ENCODE measurements around the gene APOL1. TPM values are rescaled to one million over a fixed set of nuclear protein-coding genes. Genes with fewer than 3 reads are reported as not detected.

Gene APOL1
- total RNA-seq, 1 donor from 2014 or later: not detected

- peaks cover 4% of the 10 kb centered on the region for H3K9me3 Mint-ChIP-seq
- DNase-seq (ENCODE audit: low spot score): no peak
- no peak overlapping the region for H2AFZ ChIP-seq (replicated peaks)
- H3K4me2 ChIP-seq: no peak overlapping the region
- H3K9me3 ChIP-seq (ENCODE audit: low read depth): no peaks in the 10 kb centered on the region
- H3K9ac ChIP-seq: no peak overlapping the region
- no peaks in the 10 kb centered on the region for H3F3A ChIP-seq (ENCODE audit: low read depth)
- H3K27ac Mint-ChIP-seq: no peak overlapping the region
- no peaks in the 10 kb centered on the region for H3K4me1 ChIP-seq
- peaks cover 39% of the 10 kb centered on the region for H3K36me3 Mint-ChIP-seq
- TF ChIP-seq CTCF (IDR thresholded peaks at IDR 0.05): no peak
- no peak for TF ChIP-seq EZH2 (IDR thresholded peaks at IDR 0.05)
- no peak for TF ChIP-seq EZH2phosphoT487 (IDR thresholded peaks at IDR 0.05)
- H3K4me1 Mint-ChIP-seq: no peaks in the 10 kb centered on the region
- no peaks in the 10 kb centered on the region for H3K79me2 ChIP-seq (ENCODE audit: low read depth)
- H4K20me1 ChIP-seq (ENCODE audit: low read depth): no peaks in the 10 kb centered on the region
- no peaks in the 10 kb centered on the region for H3K36me3 ChIP-seq
- no peaks in the 10 kb centered on the region for H3K27me3 ChIP-seq
- no peak overlapping the region for H3K27ac ChIP-seq
- H3K27me3 Mint-ChIP-seq (ENCODE audit: insufficient read depth, low read depth): peaks cover 5% of the 10 kb centered on the region
- H3K4me3 Mint-ChIP-seq: no peak overlapping the region
- no peak overlapping the region for H3K4me3 ChIP-seq
Measured at GRCh38 chr22:36294801-36295200, 41.9 kb downstream of the APOL1 start.

- Histone ChIP-seq H3K4me3 (no peak overlapping the region), H3F3A (ENCODE audit: low read depth) (no peaks in the 10 kb centered on the region), H2AFZ (replicated peaks) (no peak overlapping the region), H3K9ac (no peak overlapping the region), H3K79me2 (ENCODE audit: low read depth) (no peaks in the 10 kb centered on the region), H3K4me2 (no peak overlapping the region), H4K20me1 (ENCODE audit: low read depth) (no peaks in the 10 kb centered on the region), H3K36me3 (no peaks in the 10 kb centered on the region), H3K27ac (no peak overlapping the region), H3K9me3 (ENCODE audit: low read depth) (no peaks in the 10 kb centered on the region), H3K4me1 (no peaks in the 10 kb centered on the region), H3K27me3 (no peaks in the 10 kb centered on the region)
- Mint-ChIP-seq H3K27me3 (ENCODE audit: insufficient read depth, low read depth) (peaks cover 5% of the 10 kb centered on the region), H3K9me3 (peaks cover 2% of the 10 kb centered on the region), H3K4me1 (no peaks in the 10 kb centered on the region), H3K36me3 (peaks cover 37% of the 10 kb centered on the region), H3K27ac (no peak overlapping the region), H3K4me3 (no peak overlapping the region)
- no peak for DNase-seq (ENCODE audit: low spot score)
- no peak for TF ChIP-seq CTCF (IDR thresholded peaks at IDR 0.05)
- no peak for TF ChIP-seq EZH2phosphoT487 (IDR thresholded peaks at IDR 0.05)
- no peak for TF ChIP-seq EZH2 (IDR thresholded peaks at IDR 0.05)
Measured at GRCh38 chr22:36295247-36295646, 42.3 kb downstream of the APOL1 start.

- Mint-ChIP-seq H3K9me3 (peaks cover 2% of the 10 kb centered on the region), H3K36me3 (peaks cover 36% of the 10 kb centered on the region), H3K27ac (no peak overlapping the region), H3K4me1 (no peaks in the 10 kb centered on the region), H3K27me3 (ENCODE audit: insufficient read depth, low read depth) (peaks cover 6% of the 10 kb centered on the region), H3K4me3 (no peak overlapping the region)
- H3K36me3 ChIP-seq: no peaks in the 10 kb centered on the region
- H3K4me3 ChIP-seq: no peak overlapping the region
- no peaks in the 10 kb centered on the region for H3F3A ChIP-seq (ENCODE audit: low read depth)
- H4K20me1 ChIP-seq (ENCODE audit: low read depth): no peaks in the 10 kb centered on the region
- H3K4me2 ChIP-seq: no peak overlapping the region
- no peaks in the 10 kb centered on the region for H3K79me2 ChIP-seq (ENCODE audit: low read depth)
- DNase-seq (ENCODE audit: low spot score): no peak
- TF ChIP-seq EZH2 (IDR thresholded peaks at IDR 0.05): no peak
- H2AFZ ChIP-seq (replicated peaks): no peak overlapping the region
- H3K9me3 ChIP-seq (ENCODE audit: low read depth): no peaks in the 10 kb centered on the region
- no peaks in the 10 kb centered on the region for H3K27me3 ChIP-seq
- no peaks in the 10 kb centered on the region for H3K4me1 ChIP-seq
- no peak overlapping the region for H3K9ac ChIP-seq
- H3K27ac ChIP-seq: no peak overlapping the region
Measured at GRCh38 chr22:36296690-36297089, 43.8 kb downstream of the APOL1 start.

GRCh38 chr22:36297568-36297967, 44.6 kb downstream of the APOL1 start:
- no peaks in the 10 kb centered on the region for H3K4me1 Mint-ChIP-seq
- peaks cover 2% of the 10 kb centered on the region for H3K9me3 Mint-ChIP-seq
- Histone ChIP-seq H3K4me3 (no peak overlapping the region), H3K4me1 (no peaks in the 10 kb centered on the region), H2AFZ (replicated peaks) (no peak overlapping the region), H4K20me1 (ENCODE audit: low read depth) (no peaks in the 10 kb centered on the region), H3K27me3 (no peaks in the 10 kb centered on the region), H3K79me2 (ENCODE audit: low read depth) (no peaks in the 10 kb centered on the region), H3K4me2 (no peak overlapping the region), H3K36me3 (no peaks in the 10 kb centered on the region), H3F3A (ENCODE audit: low read depth) (peaks cover 9% of the 10 kb centered on the region), H3K9me3 (ENCODE audit: low read depth) (no peaks in the 10 kb centered on the region), H3K9ac (no peak overlapping the region), H3K27ac (no peak overlapping the region)
- DNase-seq (ENCODE audit: low spot score): no peak
- peaks cover 6% of the 10 kb centered on the region for H3K27me3 Mint-ChIP-seq (ENCODE audit: insufficient read depth, low read depth)
- TF ChIP-seq EZH2phosphoT487 (IDR thresholded peaks at IDR 0.05): no peak
- no peak for TF ChIP-seq EZH2 (IDR thresholded peaks at IDR 0.05)
- TF ChIP-seq CTCF (IDR thresholded peaks at IDR 0.05): no peak
- H3K27ac Mint-ChIP-seq: no peak overlapping the region
- peaks cover 32% of the 10 kb centered on the region for H3K36me3 Mint-ChIP-seq
- no peak overlapping the region for H3K4me3 Mint-ChIP-seq

All from neural progenitor cell (in vitro differentiated cells).